ENCODE data around the gene ZNF473. TPM values are rescaled to one million over a fixed set of nuclear protein-coding genes. Genes with fewer than 3 reads are reported as not detected.
A peak's percentile ranks its signal among the peaks of the same experiment; 100 is the strongest.
"Not testable (repeated sequence)": the region's sequence is repeated elsewhere in the genome, so short reads cannot be mapped to it uniquely, and the experiment has no call there.

The ZNF473 gene
- total RNA-seq, 1 donor from 2014 or later = 11.8 TPM

DNA sequence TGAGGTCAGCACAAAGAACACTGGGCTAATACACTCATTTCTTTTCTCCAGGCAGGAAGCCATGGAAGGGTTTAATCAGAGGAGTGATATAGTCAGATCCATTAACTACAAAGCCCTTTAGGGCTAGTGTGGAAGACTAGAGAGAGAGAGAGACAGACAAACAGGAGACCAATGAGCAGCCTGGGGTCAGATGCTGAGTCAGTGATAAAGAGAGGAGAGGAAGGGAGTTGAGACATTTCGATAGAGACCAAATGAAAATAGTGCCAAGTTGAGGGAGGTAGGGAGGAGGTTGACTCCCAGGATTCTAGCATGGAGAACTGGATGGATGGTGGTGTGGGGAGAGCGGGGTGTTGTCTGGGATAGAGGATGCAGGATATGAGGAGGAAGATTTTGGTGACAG, 18.2 kb downstream of the ZNF473 start:
- intact Hi-C loops (cut with micrococcal nuclease) = no loop called here
- Mint-ChIP-seq H3K36me3 (ENCODE audit: low read depth) (peaks cover 85% of the 10 kb centered on the region), H3K27ac (no peak overlapping the region), H3K27me3 (ENCODE audit: insufficient read depth) (no peaks in the 10 kb centered on the region), H3K4me1 (ENCODE audit: low read depth) (no peaks in the 10 kb centered on the region), H3K9me3 (peaks cover 70% of the 10 kb centered on the region), H3K4me3 (no peak overlapping the region)
- DNase-seq (ENCODE audit: low spot score) = no peak

GRCh38 chr19:50044922-50045321, 19.1 kb downstream of the ZNF473 start:
- Mint-ChIP-seq H3K4me3 (no peak overlapping the region), H3K27ac (no peak overlapping the region), H3K27me3 (ENCODE audit: insufficient read depth) (peaks cover 2% of the 10 kb centered on the region), H3K36me3 (ENCODE audit: low read depth) (peaks cover 75% of the 10 kb centered on the region), H3K4me1 (ENCODE audit: low read depth) (no peaks in the 10 kb centered on the region), H3K9me3 (peaks cover 78% of the 10 kb centered on the region)
- intact Hi-C loops (cut with micrococcal nuclease) = no loop called here
- DNase-seq (ENCODE audit: low spot score) = no peak

DNA sequence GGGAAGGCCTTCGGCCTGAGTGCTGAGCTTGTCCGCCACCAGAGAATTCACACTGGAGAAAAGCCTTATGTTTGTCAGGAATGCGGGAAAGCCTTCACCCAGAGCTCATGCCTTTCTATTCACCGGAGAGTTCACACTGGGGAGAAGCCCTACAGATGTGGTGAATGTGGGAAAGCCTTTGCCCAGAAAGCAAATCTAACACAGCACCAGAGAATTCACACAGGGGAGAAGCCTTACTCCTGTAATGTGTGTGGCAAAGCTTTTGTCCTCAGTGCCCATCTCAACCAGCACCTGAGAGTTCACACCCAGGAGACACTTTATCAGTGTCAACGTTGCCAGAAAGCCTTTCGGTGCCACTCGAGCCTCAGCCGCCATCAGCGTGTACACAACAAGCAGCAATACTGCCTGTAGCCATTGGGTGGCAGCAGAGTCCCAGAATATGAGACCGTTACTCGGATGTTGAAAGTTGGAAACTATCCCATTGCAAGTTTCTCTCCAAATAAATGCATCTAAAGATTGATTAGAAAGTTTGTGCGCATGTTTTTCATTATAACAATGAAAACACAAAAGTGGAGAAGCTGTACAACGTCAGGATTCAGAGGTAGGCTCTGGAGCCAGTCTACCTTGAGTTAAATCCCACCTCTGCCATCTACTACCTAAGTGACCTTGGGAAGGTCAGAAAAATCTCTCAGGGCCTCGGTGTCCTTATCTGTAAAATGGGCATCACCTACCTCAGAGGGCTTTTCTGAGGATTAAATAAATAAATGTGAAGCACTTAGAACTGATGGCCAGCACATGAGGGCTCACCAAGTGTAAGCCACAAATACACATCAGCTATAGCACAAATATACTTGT, 21.1 kb downstream of the ZNF473 start:
- Mint-ChIP-seq H3K27me3 (ENCODE audit: insufficient read depth) (peaks cover 4% of the 10 kb centered on the region), H3K4me3 (no peak overlapping the region), H3K9me3 (peaks cover 82% of the 10 kb centered on the region), H3K36me3 (ENCODE audit: low read depth) (peaks cover 56% of the 10 kb centered on the region), H3K27ac (no peak overlapping the region), H3K4me1 (ENCODE audit: low read depth) (peaks cover 10% of the 10 kb centered on the region)
- DNase-seq (ENCODE audit: low spot score) = no peak
- intact Hi-C loops (cut with micrococcal nuclease) = no loop called here

GRCh38 chr19:50047671-50048070, 21.9 kb downstream of the ZNF473 start:
- peaks cover 48% of the 10 kb centered on the region for H3K36me3 Mint-ChIP-seq (ENCODE audit: low read depth)

GRCh38 chr19:50050406-50051227, 24.8 kb downstream of the ZNF473 start:
- H3K36me3 Mint-ChIP-seq (ENCODE audit: low read depth) = peaks cover 21% of the 10 kb centered on the region
- peak overlapping the region; percentile 70 for H3K27ac Mint-ChIP-seq
- DNase-seq (ENCODE audit: low spot score) = peak; percentile 59
- H3K9me3 Mint-ChIP-seq = peaks cover 62% of the 10 kb centered on the region
- peaks cover 4% of the 10 kb centered on the region for H3K27me3 Mint-ChIP-seq (ENCODE audit: insufficient read depth)
- intact Hi-C loops (cut with micrococcal nuclease) = loop anchor here (1.0 kb wide), 1 partner anchor 25 kb away; the partner anchor contains the start of gene VRK3
- peaks cover 10% of the 10 kb centered on the region for H3K4me1 Mint-ChIP-seq (ENCODE audit: low read depth)
- H3K4me3 Mint-ChIP-seq = peak overlapping the region; percentile 76

More at GRCh38 chr19:50047671-50048070, 21.9 kb downstream of the ZNF473 start:
- intact Hi-C loops (cut with micrococcal nuclease) = no loop called here
- peaks cover 10% of the 10 kb centered on the region for H3K4me1 Mint-ChIP-seq (ENCODE audit: low read depth)
- H3K9me3 Mint-ChIP-seq = peaks cover 78% of the 10 kb centered on the region
- H3K27me3 Mint-ChIP-seq (ENCODE audit: insufficient read depth) = peaks cover 4% of the 10 kb centered on the region
- no peak overlapping the region for H3K27ac Mint-ChIP-seq
- H3K4me3 Mint-ChIP-seq = no peak overlapping the region
- DNase-seq (ENCODE audit: low spot score) = no peak

DNA sequence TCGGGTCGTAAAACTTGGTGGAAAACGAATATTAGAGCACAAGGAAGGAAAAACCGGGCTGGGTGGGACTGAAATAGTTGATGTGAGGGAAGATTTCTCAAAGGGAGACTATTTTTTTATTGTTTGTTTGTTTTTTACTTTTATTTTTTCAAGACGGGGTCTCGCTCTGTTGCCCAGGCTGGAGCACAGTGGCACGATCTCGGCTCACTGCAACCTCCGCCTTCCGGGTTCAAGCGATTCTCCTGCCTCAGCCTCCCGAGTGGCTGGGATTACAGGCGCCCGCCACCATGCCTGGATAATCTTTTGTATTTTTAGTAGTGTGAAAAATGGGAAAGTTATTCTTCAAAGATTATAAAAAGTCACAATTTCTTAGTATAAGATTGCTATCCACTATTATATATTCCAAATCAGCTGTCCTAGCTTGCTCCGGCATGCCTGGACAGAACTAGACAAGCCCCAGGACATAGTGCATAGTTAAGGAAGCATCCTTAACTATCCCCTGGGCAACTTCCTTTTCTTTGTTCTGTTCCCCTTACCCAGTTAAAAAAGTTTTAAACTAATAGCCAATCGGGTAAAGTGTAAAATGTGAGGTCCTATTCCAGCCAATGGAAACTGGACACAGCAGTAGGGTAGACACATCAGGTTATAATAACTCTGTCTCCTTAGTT, 25.6 kb downstream of the ZNF473 start:
- DNase-seq (ENCODE audit: low spot score); H3K27me3 Mint-ChIP-seq (ENCODE audit: insufficient read depth); H3K4me1 Mint-ChIP-seq (ENCODE audit: low read depth): not testable (repeated sequence)
- peak overlapping the region; percentile 76 for H3K4me3 Mint-ChIP-seq
- peaks cover 15% of the 10 kb centered on the region for H3K36me3 Mint-ChIP-seq (ENCODE audit: low read depth)
- intact Hi-C loops (cut with micrococcal nuclease) = loop anchor here (1.0 kb wide), 1 partner anchor 26 kb away; the partner anchor contains the start of gene VRK3
- H3K9me3 Mint-ChIP-seq = peaks cover 58% of the 10 kb centered on the region
- peak overlapping the region; percentile 70 for H3K27ac Mint-ChIP-seq

GRCh38 chr19:50051964-50052363, 26.2 kb downstream of the ZNF473 start:
- peaks cover 52% of the 10 kb centered on the region for H3K9me3 Mint-ChIP-seq
- H3K27me3 Mint-ChIP-seq (ENCODE audit: insufficient read depth) = peaks cover 4% of the 10 kb centered on the region
- peaks cover 15% of the 10 kb centered on the region for H3K36me3 Mint-ChIP-seq (ENCODE audit: low read depth)
- no peak for DNase-seq (ENCODE audit: low spot score)
- H3K4me1 Mint-ChIP-seq (ENCODE audit: low read depth) = peaks cover 10% of the 10 kb centered on the region
- intact Hi-C loops (cut with micrococcal nuclease) = loop anchor here (1.0 kb wide), 1 partner anchor 27 kb away; the partner anchor contains the start of gene VRK3
- no peak overlapping the region for H3K4me3 Mint-ChIP-seq
- H3K27ac Mint-ChIP-seq = no peak overlapping the region

- intact Hi-C loops (cut with micrococcal nuclease) = no loop called here
- Mint-ChIP-seq H3K9me3 (peaks cover 47% of the 10 kb centered on the region), H3K4me3 (no peak overlapping the region), H3K27me3 (ENCODE audit: insufficient read depth) (peaks cover 4% of the 10 kb centered on the region), H3K27ac (no peak overlapping the region), H3K4me1 (ENCODE audit: low read depth) (peaks cover 10% of the 10 kb centered on the region), H3K36me3 (ENCODE audit: low read depth) (peaks cover 6% of the 10 kb centered on the region)
- no peak for DNase-seq (ENCODE audit: low spot score)
Measured at GRCh38 chr19:50053119-50053518, 27.3 kb downstream of the ZNF473 start.

GRCh38 chr19:50058425-50058824, 32.6 kb downstream of the ZNF473 start:
- Mint-ChIP-seq H3K9me3 (peaks cover 45% of the 10 kb centered on the region), H3K4me3 (no peak overlapping the region), H3K4me1 (ENCODE audit: low read depth) (no peaks in the 10 kb centered on the region), H3K27ac (no peak overlapping the region), H3K36me3 (ENCODE audit: low read depth) (no peaks in the 10 kb centered on the region), H3K27me3 (ENCODE audit: insufficient read depth) (no peaks in the 10 kb centered on the region)
- DNase-seq (ENCODE audit: low spot score) = no peak
- intact Hi-C loops (cut with micrococcal nuclease) = no loop called here

- intact Hi-C loops (cut with micrococcal nuclease) = no loop called here
- H3K36me3 Mint-ChIP-seq (ENCODE audit: low read depth) = no peaks in the 10 kb centered on the region
- H3K9me3 Mint-ChIP-seq = peaks cover 40% of the 10 kb centered on the region
- no peaks in the 10 kb centered on the region for H3K4me1 Mint-ChIP-seq (ENCODE audit: low read depth)
- H3K27me3 Mint-ChIP-seq (ENCODE audit: insufficient read depth) = no peaks in the 10 kb centered on the region
- no peak overlapping the region for H3K27ac Mint-ChIP-seq
- no peak for DNase-seq (ENCODE audit: low spot score)
- H3K4me3 Mint-ChIP-seq = no peak overlapping the region
Measured at GRCh38 chr19:50059045-50059444, 33.2 kb downstream of the ZNF473 start.

GRCh38 chr19:50060107-50060506, 34.3 kb downstream of the ZNF473 start:
- peaks cover 39% of the 10 kb centered on the region for H3K9me3 Mint-ChIP-seq
- H3K4me3 Mint-ChIP-seq = no peak overlapping the region
- H3K27me3 Mint-ChIP-seq (ENCODE audit: insufficient read depth) = no peaks in the 10 kb centered on the region
- H3K27ac Mint-ChIP-seq = no peak overlapping the region
- H3K36me3 Mint-ChIP-seq (ENCODE audit: low read depth) = no peaks in the 10 kb centered on the region
- no peaks in the 10 kb centered on the region for H3K4me1 Mint-ChIP-seq (ENCODE audit: low read depth)
- no peak for DNase-seq (ENCODE audit: low spot score)
- intact Hi-C loops (cut with micrococcal nuclease) = no loop called here

GRCh38 chr19:50061650-50062049, 35.8 kb downstream of the ZNF473 start:
- intact Hi-C loops (cut with micrococcal nuclease) = no loop called here
- no peak for DNase-seq (ENCODE audit: low spot score)
- no peaks in the 10 kb centered on the region for H3K36me3 Mint-ChIP-seq (ENCODE audit: low read depth)
- no peak overlapping the region for H3K4me3 Mint-ChIP-seq
- H3K9me3 Mint-ChIP-seq = peaks cover 35% of the 10 kb centered on the region
- H3K27ac Mint-ChIP-seq = no peak overlapping the region
- no peaks in the 10 kb centered on the region for H3K27me3 Mint-ChIP-seq (ENCODE audit: insufficient read depth)
- H3K4me1 Mint-ChIP-seq (ENCODE audit: low read depth) = no peaks in the 10 kb centered on the region

Data from activated T-helper 1 cell treated with anti-CD3 and anti-CD28 coated beads, Interleukin-12 subunit alpha, Interleukin-12 subunit beta, Interleukin-2, Interleukin-4 antibody, amounts not matched to agents 30 ng/mL and 10 ng/mL and 1 ng/mL, durations not matched to agents 14 hours and 24 hours and 36 hours (primary cell).